Fibroblast of lung (primary cell): ENCODE results near the gene PTPRQ. TPM values are rescaled to one million over a fixed set of nuclear protein-coding genes. Genes with fewer than 3 reads are reported as not detected.

Experiments
- DNase-seq, 2 donors: peaks; one replicate each; pipeline versions ENCODE4 v3.0.0 to v3.0.0-alpha.2; 2010; ENCODE audit warnings: low read depth in 2 of 2
- H2AFZ ChIP-seq: 2 replicates; pipeline ENCODE4 v1.5.1; 2012; ENCODE audit warnings: low read length, control low read depth, inconsistent platforms
- H3K27ac ChIP-seq: 2 replicates; pipeline ENCODE4 v1.5.1; 2011; ENCODE audit warnings: low read length, control low read depth; ENCODE audit not compliant: insufficient read depth
- H3K27me3 ChIP-seq: 2 replicates; pipeline ENCODE4 v1.5.1; 2011; ENCODE audit warnings: mild to moderate bottlenecking, low read length; ENCODE audit not compliant: control insufficient read depth, insufficient read depth
- H3K36me3 ChIP-seq: 2 replicates; pipeline ENCODE4 v1.5.1; 2011; ENCODE audit warnings: low read length; ENCODE audit not compliant: control insufficient read depth, insufficient read depth
- H3K4me1 ChIP-seq: 2 replicates; pipeline ENCODE4 v1.5.1; 2011; ENCODE audit warnings: low read length; ENCODE audit not compliant: control insufficient read depth, insufficient read depth; ENCODE audit errors: extremely low read depth
- H3K4me2 ChIP-seq: 2 replicates; pipeline ENCODE4 v1.5.1; 2011; ENCODE audit warnings: low read length, control low read depth; ENCODE audit not compliant: insufficient read depth; ENCODE audit errors: extremely low read depth
- H3K4me3 ChIP-seq, 4 experiments: fragments of 200-600 bp in 1 of 4; sonication (generic) in 1 of 4; replicated peaks in 1 of 4; 2 replicates each; pipeline ENCODE4 v1.5.1; 2011 to 2016; ENCODE audit warnings: low read length in 4 of 4, low read depth in 3 of 4, mild to moderate bottlenecking in 3 of 4, control low read depth in 2 of 4, inconsistent platforms in 1 of 4, mixed read lengths in 1 of 4; ENCODE audit not compliant: insufficient read depth in 1 of 4; ENCODE audit errors: control extremely low read depth in 1 of 4
- H3K79me2 ChIP-seq: 2 replicates; pipeline ENCODE4 v1.5.1; 2012; ENCODE audit warnings: mild to moderate bottlenecking, low read length, inconsistent platforms; ENCODE audit not compliant: control insufficient read depth, insufficient read depth
- H3K9ac ChIP-seq: 2 replicates; pipeline ENCODE4 v1.5.1; 2011; ENCODE audit warnings: mild to moderate bottlenecking, low read length, control low read depth; ENCODE audit not compliant: insufficient read depth
- H3K9me3 ChIP-seq: 2 replicates; pipeline ENCODE4 v1.5.1; 2012; ENCODE audit warnings: low read depth, low read length; ENCODE audit not compliant: control insufficient read depth, insufficient read depth
- H4K20me1 ChIP-seq: 2 replicates; pipeline ENCODE4 v1.5.1; 2011; ENCODE audit warnings: low read length; ENCODE audit not compliant: control insufficient read depth, insufficient read depth; ENCODE audit errors: extremely low read depth
- CTCF ChIP-seq, 2 donors: IDR thresholded peaks in 1 of 2; conservative IDR thresholded peaks in 1 of 2; 1 replicate in 1 of 2; 2 replicates in 1 of 2; pipeline ENCODE4 v1.5.1; 2011 to 2012; ENCODE audit warnings: low read length in 2 of 2, control low read depth in 1 of 2, inconsistent platforms in 1 of 2, low read depth in 1 of 2, mild to moderate bottlenecking in 1 of 2
- EZH2 ChIP-seq: IDR thresholded peaks from 2 replicates; pipeline ENCODE4 v1.5.1; 2012; ENCODE audit warnings: low read length, control low read depth, mild to moderate bottlenecking; ENCODE audit errors: missing control alignments
- polyA plus RNA-seq, 2 donors: library from polyadenylated mRNA; depleted of rRNA in 1 of 2; stranded (reverse) in 1 of 2; unstranded in 1 of 2; fragments of >200 nt; gene quantifications; 2 replicates each; pipeline ENCODE4 v1.2.1, GENCODE V29; 2011 to 2012; ENCODE audit warnings: missing spikeins in 1 of 2
- total RNA-seq: library from RNA; depleted of rRNA; stranded (reverse); fragments of >200 nt; gene quantifications from 2 replicates; pipeline ENCODE4 v1.2.1, GENCODE V29; 2014

PTPRQ gene
- total and polyA plus RNA-seq, 2 donors (not counting 1 experiment from before 2014, with no cell fraction given), result 1.3 to 7.7 TPM

- no peaks in the 10 kb centered on the region for H3K9me3 ChIP-seq
- H3K4me1 ChIP-seq, result no peaks in the 10 kb centered on the region
- H3K27ac ChIP-seq, result no peak overlapping the region
- no peak for DNase-seq
- H4K20me1 ChIP-seq, result no peaks in the 10 kb centered on the region
- no peaks in the 10 kb centered on the region for H3K27me3 ChIP-seq
- H3K4me3 ChIP-seq, result no peak overlapping the region
- H3K9ac ChIP-seq, result no peak overlapping the region
- no peaks in the 10 kb centered on the region for H3K36me3 ChIP-seq
- TF ChIP-seq CTCF (conservative IDR thresholded peaks at IDR 0.05 in 1 of 2, IDR thresholded peaks at IDR 0.05 in 1 of 2; ENCODE audit: low read depth in 1 of 2, low read length in 2 of 2) (no peak), EZH2 (no peak)
- no peaks in the 10 kb centered on the region for H3K79me2 ChIP-seq
- no peak overlapping the region for H3K4me2 ChIP-seq
- no peak overlapping the region for H2AFZ ChIP-seq
Measured at GRCh38 chr12:80404629-80405028, 39.4 kb upstream of the PTPRQ start.

- Histone ChIP-seq H4K20me1 (no peaks in the 10 kb centered on the region), H3K4me3 (no peak overlapping the region), H3K79me2 (no peaks in the 10 kb centered on the region)
Measured at GRCh38 chr12:80406253-80406652, 37.8 kb upstream of the PTPRQ start.

GRCh38 chr12:80411787-80412186 lies 32.2 kb upstream of the PTPRQ start:
- H3K27ac ChIP-seq, result no peak overlapping the region
- no peaks in the 10 kb centered on the region for H3K27me3 ChIP-seq
- H3K36me3 ChIP-seq, result no peaks in the 10 kb centered on the region
- no peaks in the 10 kb centered on the region for H3K4me1 ChIP-seq
- H3K9me3 ChIP-seq, result no peaks in the 10 kb centered on the region
- no peak for DNase-seq
- H3K4me2 ChIP-seq, result no peak overlapping the region
- no peak for TF ChIP-seq CTCF (conservative IDR thresholded peaks at IDR 0.05 in 1 of 2, IDR thresholded peaks at IDR 0.05 in 1 of 2; ENCODE audit: low read depth in 1 of 2, low read length in 2 of 2)
- no peak for TF ChIP-seq EZH2
- no peak overlapping the region for H3K9ac ChIP-seq
- no peak overlapping the region for H2AFZ ChIP-seq
- H3K4me3 ChIP-seq, result no peak overlapping the region
- no peaks in the 10 kb centered on the region for H4K20me1 ChIP-seq
- H3K79me2 ChIP-seq, result no peaks in the 10 kb centered on the region

More at GRCh38 chr12:80406253-80406652, 37.8 kb upstream of the PTPRQ start:
- H3K36me3 ChIP-seq, result no peaks in the 10 kb centered on the region
- TF ChIP-seq EZH2 (no peak), CTCF (conservative IDR thresholded peaks at IDR 0.05 in 1 of 2, IDR thresholded peaks at IDR 0.05 in 1 of 2; ENCODE audit: low read depth in 1 of 2, low read length in 2 of 2) (no peak)
- no peak overlapping the region for H3K4me2 ChIP-seq
- no peaks in the 10 kb centered on the region for H3K4me1 ChIP-seq
- no peaks in the 10 kb centered on the region for H3K27me3 ChIP-seq
- no peak overlapping the region for H3K9ac ChIP-seq
- no peak overlapping the region for H2AFZ ChIP-seq
- no peaks in the 10 kb centered on the region for H3K9me3 ChIP-seq
- DNase-seq, result no peak
- H3K27ac ChIP-seq, result no peak overlapping the region
